ENCODE data around the gene FLVCR2.
"Not testable (repeated sequence)": the region's sequence is repeated elsewhere in the genome, so short reads cannot be mapped to it uniquely, and the experiment has no call there.

The FLVCR2 gene

GRCh38 chr14:75658957-75659356 is 80.5 kb downstream of the FLVCR2 start:
- DNase-seq (ENCODE audit: insufficient read length, low spot score) (no peak), FAIRE-seq (no peak)

GRCh38 chr14:75660238-75660629 is 81.8 kb downstream of the FLVCR2 start:
- FAIRE-seq (no peak), DNase-seq (ENCODE audit: insufficient read length, low spot score) (no peak)

GRCh38 chr14:75660630-75661498 is 82.4 kb downstream of the FLVCR2 start, which contains the start of the genes ERG28 and TTLL5:
ERG28 (minus strand) TSS chr14:75660876; CDS start chr14:75657502, 3,374 bp downstream.
TTLL5 (plus strand) TSS chr14:75661246; CDS start chr14:75663150, 1,904 bp downstream.
- peak; percentile 97 for FAIRE-seq
- DNase-seq (ENCODE audit: insufficient read length, low spot score), result peak; percentile 85

- DNase-seq (ENCODE audit: insufficient read length, low spot score), result no peak
- no peak for FAIRE-seq
Measured at GRCh38 chr14:75661499-75661814, 83.0 kb downstream of the FLVCR2 start.

GRCh38 chr14:75662966-75663365 is 84.5 kb downstream of the FLVCR2 start:
- FAIRE-seq (no peak), DNase-seq (ENCODE audit: insufficient read length, low spot score) (no peak)

GRCh38 chr14:75667099-75667765 is 88.8 kb downstream of the FLVCR2 start:
- FAIRE-seq (no peak), DNase-seq (ENCODE audit: insufficient read length, low spot score) (no peak)

- FAIRE-seq, result no peak
- no peak for DNase-seq (ENCODE audit: insufficient read length, low spot score)
Measured at GRCh38 chr14:75672605-75673192, 94.3 kb downstream of the FLVCR2 start.

- FAIRE-seq, result peak; percentile 89
- DNase-seq (ENCODE audit: insufficient read length, low spot score), result no peak
Measured at GRCh38 chr14:75673345-75674035, 95.1 kb downstream of the FLVCR2 start.

- FAIRE-seq (no peak), DNase-seq (ENCODE audit: insufficient read length, low spot score) (no peak)
Measured at GRCh38 chr14:75675265-75675960, 97.0 kb downstream of the FLVCR2 start.

GRCh38 chr14:75685910-75686309 is 107.5 kb downstream of the FLVCR2 start:
- FAIRE-seq, result no peak
- no peak for DNase-seq (ENCODE audit: insufficient read length, low spot score)

GRCh38 chr14:75689012-75689411 is 110.6 kb downstream of the FLVCR2 start:
- DNase-seq (ENCODE audit: insufficient read length, low spot score) (no peak), FAIRE-seq (no peak)

GRCh38 chr14:75690010-75690409 is 111.6 kb downstream of the FLVCR2 start:
- no peak for DNase-seq (ENCODE audit: insufficient read length, low spot score)
- no peak for FAIRE-seq

GRCh38 chr14:75695025-75695424 is 116.6 kb downstream of the FLVCR2 start:
- FAIRE-seq; DNase-seq (ENCODE audit: insufficient read length, low spot score): not testable (repeated sequence)

GRCh38 chr14:75697386-75697785 is 119.0 kb downstream of the FLVCR2 start:
- DNase-seq (ENCODE audit: insufficient read length, low spot score), result no peak
- FAIRE-seq, result no peak

Measured in GM19239 (cell line).